ENCODE measurements around the gene GLO1.

- TF ChIP-seq CTCF (IDR thresholded peaks at IDR 0.05) = no peak
- TF ChIP-seq EZH2 (IDR thresholded peaks at IDR 0.05; ENCODE audit: borderline replicate concordance, insufficient read depth, low read depth, low read length, poor library complexity, severe bottlenecking) = no peak
Measured at GRCh38 chr6:38676236-38676973, 26.5 kb downstream of the GLO1 start.

All from B cell (primary cell).